ENCODE measurements around the gene PYGO2. TPM values are rescaled to one million over a fixed set of nuclear protein-coding genes. Genes with fewer than 3 reads are reported as not detected.

Gene PYGO2
- total RNA-seq, 2 experiments from 2014 or later, result 30.3 to 32.8 TPM

GRCh38 chr1:155007251-155007828 lies 45.8 kb upstream of the PYGO2 start:
- H3K36me3 ChIP-seq (ENCODE audit: insufficient read depth, low read length), result peaks cover 15% of the 10 kb centered on the region
- Mint-ChIP-seq H3K9me3 (no peaks in the 10 kb centered on the region), H3K4me1 (ENCODE audit: low read depth) (peaks cover 76% of the 10 kb centered on the region), H3K4me3 (peak overlapping the region; percentile 91), H3K27ac (peak overlapping the region; percentile 80), H3K36me3 (ENCODE audit: low read depth) (peaks cover 25% of the 10 kb centered on the region), H3K27me3 (no peaks in the 10 kb centered on the region)
- DNase-seq, result no peak
- POLR2A ChIA-PET, result interaction anchor here (1.0 to 10.7 kb wide), 11 partner anchors 7 to 70 kb away, joined by 3 to 189 read pairs (median 7); partner anchors contain the start of genes ADAM15, CKS1B, FLAD1 and PBXIP1
- intact Hi-C loops (cut with DNase I, micrococcal nuclease), result no loop called here
- peak overlapping the region; percentile 87 to 88 for H3K27ac ChIP-seq (ENCODE audit: low read depth in 1 of 2, low read length in 2 of 2)
- H3K9me3 ChIP-seq (ENCODE audit: control insufficient read depth in 1 of 2, insufficient read depth in 1 of 2, low read length in 2 of 2), result no peaks in the 10 kb centered on the region
- peak; percentile 1 for ATAC-seq (ENCODE audit: poor library complexity)
- H3K4me3 ChIP-seq (ENCODE audit: low read length), result peak overlapping the region; percentile 89
- H3K4me1 ChIP-seq (ENCODE audit: insufficient read depth, low read length), result peaks cover 86% of the 10 kb centered on the region
- no peak for TF ChIP-seq CTCF (IDR thresholded peaks at IDR 0.05)
- no peaks in the 10 kb centered on the region for H3K27me3 ChIP-seq (ENCODE audit: control insufficient read depth in 1 of 2, insufficient read depth in 2 of 2, low read length in 2 of 2)
- CTCF ChIA-PET, result interaction anchor here (1.3 to 4.0 kb wide), 4 partner anchors 9 to 46 kb away, joined by 3 to 31 read pairs (median 8); partner anchors contain the start of gene PYGO2

GRCh38 chr1:155006601-155007101 lies 45.1 kb upstream of the PYGO2 start:
- peak overlapping the region; percentile 3 for H3K4me3 ChIP-seq (ENCODE audit: low read length)
- DNase-seq (peak in 4 of 14 experiments; percentile 50 to 78 (median 71)), ATAC-seq (ENCODE audit: poor library complexity) (peak; percentile 37)
- H3K9me3 ChIP-seq (ENCODE audit: control insufficient read depth in 1 of 2, insufficient read depth in 1 of 2, low read length in 2 of 2), result no peaks in the 10 kb centered on the region
- peaks cover 11% of the 10 kb centered on the region for H3K36me3 ChIP-seq (ENCODE audit: insufficient read depth, low read length)
- Mint-ChIP-seq H3K4me1 (ENCODE audit: low read depth) (peaks cover 70% of the 10 kb centered on the region), H3K9me3 (no peaks in the 10 kb centered on the region), H3K4me3 (peak overlapping the region; percentile 91), H3K36me3 (ENCODE audit: low read depth) (peaks cover 30% of the 10 kb centered on the region), H3K27me3 (no peaks in the 10 kb centered on the region), H3K27ac (peak overlapping the region; percentile 80)
- no peak for TF ChIP-seq CTCF (IDR thresholded peaks at IDR 0.05)
- CTCF ChIA-PET, result interaction anchor here (0.8 to 4.0 kb wide), 4 partner anchors 10 to 63 kb away, joined by 3 to 31 read pairs (median 3); partner anchors contain the start of gene PYGO2
- peak overlapping the region; percentile 66 to 77 for H3K27ac ChIP-seq (ENCODE audit: low read depth in 1 of 2, low read length in 2 of 2)
- peaks cover 82% of the 10 kb centered on the region for H3K4me1 ChIP-seq (ENCODE audit: insufficient read depth, low read length)
- intact Hi-C loops (cut with DNase I, micrococcal nuclease), result no loop called here
- POLR2A ChIA-PET, result interaction anchor here (1.0 to 3.1 kb wide), 7 partner anchors 10 to 69 kb away, joined by 3 to 29 read pairs (median 9); partner anchors contain the start of genes FLAD1, PBXIP1, PMVK and PYGO2
- no peaks in the 10 kb centered on the region for H3K27me3 ChIP-seq (ENCODE audit: control insufficient read depth in 1 of 2, insufficient read depth in 2 of 2, low read length in 2 of 2)

- H3K4me1 ChIP-seq (ENCODE audit: insufficient read depth, low read length), result peaks cover 81% of the 10 kb centered on the region
- peak in 4 of 14 experiments; percentile 52 to 71 (median 56) for DNase-seq
- H3K9me3 ChIP-seq (ENCODE audit: control insufficient read depth in 1 of 2, insufficient read depth in 1 of 2, low read length in 2 of 2), result no peaks in the 10 kb centered on the region
- ChIA-PET CTCF (interaction anchor here (0.9 to 13.2 kb wide), 4 partner anchors 12 to 61 kb away, joined by 3 to 159 read pairs (median 17); partner anchors contain the start of gene PYGO2), POLR2A (interaction anchor here (1.6 to 10.2 kb wide), 5 partner anchors 7 to 68 kb away, joined by 9 to 189 read pairs (median 28); partner anchors contain the start of genes FLAD1, PBXIP1 and PMVK)
- intact Hi-C loops (cut with DNase I, micrococcal nuclease), result no loop called here
- no peaks in the 10 kb centered on the region for H3K9me3 Mint-ChIP-seq
- H3K27ac Mint-ChIP-seq, result peak overlapping the region; percentile 80
- H3K36me3 ChIP-seq (ENCODE audit: insufficient read depth, low read length), result peaks cover 3% of the 10 kb centered on the region
- H3K27me3 Mint-ChIP-seq, result no peaks in the 10 kb centered on the region
- peak overlapping the region; percentile 66 to 77 for H3K27ac ChIP-seq (ENCODE audit: low read depth in 1 of 2, low read length in 2 of 2)
- H3K4me3 ChIP-seq (ENCODE audit: low read length), result peak overlapping the region; percentile 73
- peaks cover 62% of the 10 kb centered on the region for H3K4me1 Mint-ChIP-seq (ENCODE audit: low read depth)
- H3K36me3 Mint-ChIP-seq (ENCODE audit: low read depth), result peaks cover 29% of the 10 kb centered on the region
- no peak for TF ChIP-seq CTCF (IDR thresholded peaks at IDR 0.05)
- H3K4me3 Mint-ChIP-seq, result peak overlapping the region; percentile 99
- no peak for ATAC-seq (ENCODE audit: poor library complexity)
- H3K27me3 ChIP-seq (ENCODE audit: control insufficient read depth in 1 of 2, insufficient read depth in 2 of 2, low read length in 2 of 2), result no peaks in the 10 kb centered on the region
Observed at GRCh38 chr1:155005076-155006011, 43.8 kb upstream of the PYGO2 start.
